VCaP (cell line): ENCODE results near the gene LYRM7.

Experiments
- H3K27ac ChIP-seq: fragments of 450-650 bp; 2 replicates; pipeline ENCODE4 v1.5.1; 2017
- CTCF ChIP-seq: fragments of 450-650 bp; conservative IDR thresholded peaks from 2 replicates; pipeline ENCODE4 v1.5.1; 2017; ENCODE audit warnings: mild to moderate bottlenecking, moderate library complexity

LYRM7 gene

GRCh38 chr5:131204964-131205363, 34.2 kb downstream of the LYRM7 start:
- H3K27ac ChIP-seq: no peak overlapping the region

GRCh38 chr5:131206061-131206460, 35.3 kb downstream of the LYRM7 start:
- H3K27ac ChIP-seq: no peak overlapping the region
- TF ChIP-seq CTCF: no peak

More at GRCh38 chr5:131204964-131205363, 34.2 kb downstream of the LYRM7 start:
- no peak for TF ChIP-seq CTCF

DNA sequence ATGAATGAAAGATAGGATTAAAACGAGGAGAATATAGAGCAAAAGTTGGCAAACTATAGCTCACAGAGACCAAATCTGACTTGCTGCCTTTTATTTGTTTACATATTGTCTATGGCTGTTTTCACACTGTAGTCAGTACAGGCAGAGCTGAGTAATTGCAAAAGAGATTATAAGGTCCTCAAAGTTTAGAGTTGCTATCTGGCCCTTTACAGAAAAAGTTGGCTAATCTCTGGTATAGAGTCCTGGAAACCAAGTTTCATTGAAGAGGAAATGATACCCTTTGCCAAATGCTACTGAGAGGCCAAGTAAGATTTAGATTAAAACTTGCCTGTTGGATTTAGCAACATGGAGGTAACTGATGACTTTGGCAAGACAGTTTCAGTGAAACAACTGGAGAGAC, 36.0 kb downstream of the LYRM7 start:
- H3K27ac ChIP-seq: no peak overlapping the region
- no peak for TF ChIP-seq CTCF

- no peak overlapping the region for H3K27ac ChIP-seq
These were observed 38.4 kb downstream of the LYRM7 start for GRCh38 chr5:131209175-131209505.

GRCh38 chr5:131209506-131210150, 38.9 kb downstream of the LYRM7 start:
- TF ChIP-seq CTCF: no peak
- H3K27ac ChIP-seq: no peak overlapping the region

More at GRCh38 chr5:131209175-131209505, 38.4 kb downstream of the LYRM7 start:
- TF ChIP-seq CTCF: no peak

GRCh38 chr5:131210151-131210510, 39.4 kb downstream of the LYRM7 start:
- TF ChIP-seq CTCF: no peak
- H3K27ac ChIP-seq: no peak overlapping the region

- TF ChIP-seq CTCF: no peak
- H3K27ac ChIP-seq: no peak overlapping the region
These were observed 40.9 kb downstream of the LYRM7 start for GRCh38 chr5:131211669-131212068.
